Kidney (tissue), 14 donors: ENCODE data around the gene PBLD. TPM values are rescaled to one million over a fixed set of nuclear protein-coding genes. Genes with fewer than 3 reads are reported as not detected.
"Not testable (repeated sequence)": the region's sequence is repeated elsewhere in the genome, so short reads cannot be mapped to it uniquely, and the experiment has no call there.

Experiments used
- DNase-seq, 5 donors: peaks; one replicate each; pipeline ENCODE4 v3.0.0-alpha.2; 2013 to 2020
- FAIRE-seq: peaks from 2 replicates; lab custom pipeline; 2012; peaks lifted over from hg19 to GRCh38; lab: Jason Lieb, UNC
- H3K27ac ChIP-seq, 2 donors: one replicate each; pipeline ENCODE4 v1.7.0; 2013; ENCODE audit warnings: low read depth in 2 of 2, low read length in 2 of 2, inconsistent platforms in 1 of 2
- H3K27me3 ChIP-seq: one replicate; pipeline ENCODE4 v1.7.1; 2013; ENCODE audit warnings: low read length, inconsistent platforms; ENCODE audit not compliant: control insufficient read depth, insufficient read depth
- H3K36me3 ChIP-seq, 3 donors: one replicate each; pipeline versions ENCODE4 v1.7.0 to v1.7.1; 2013; ENCODE audit warnings: low read length in 3 of 3, control low read depth in 1 of 3, inconsistent platforms in 1 of 3; ENCODE audit not compliant: insufficient read depth in 3 of 3, control insufficient read depth in 2 of 3
- H3K4me1 ChIP-seq, 3 donors: one replicate each; pipeline versions ENCODE4 v1.7.0 to v1.7.1; 2013; ENCODE audit warnings: low read length in 3 of 3, inconsistent platforms in 1 of 3, low read depth in 1 of 3; ENCODE audit not compliant: control insufficient read depth in 2 of 3, insufficient read depth in 2 of 3
- H3K4me3 ChIP-seq, 3 donors: one replicate each; pipeline versions ENCODE4 v1.7.0 to v1.8.1; 2013; ENCODE audit warnings: low read length in 3 of 3, control low read depth in 1 of 3, inconsistent platforms in 1 of 3
- H3K9ac ChIP-seq, 3 donors: one replicate each; pipeline versions ENCODE4 v1.7.0 to v1.7.1; 2013; ENCODE audit warnings: low read length in 3 of 3, control low read depth in 1 of 3, inconsistent platforms in 1 of 3
- H3K9me3 ChIP-seq, 3 donors: one replicate each; pipeline versions ENCODE4 v1.7.0 to v1.7.1; 2013; ENCODE audit warnings: low read length in 3 of 3, control low read depth in 1 of 3, inconsistent platforms in 1 of 3; ENCODE audit not compliant: control insufficient read depth in 2 of 3, insufficient read depth in 1 of 3
- intact Hi-C: fragments of 100-400 bp; cut with DNase I; formaldehyde crosslinking; loops from one replicate; pipeline ENCODE4 v1.11.1; 2022
- polyA plus RNA-seq: library from polyadenylated mRNA; stranded (reverse); fragments of 350-450 nt; fragmentation: Illumina TruSeq; extraction: RNeasy Lipid Tissue Mini Kit (QIAGEN cat#74804); gene quantifications from one replicate; pipeline ENCODE4 v1.2.3, GENCODE V29; 2014; ENCODE audit warnings: low read depth, low replicate concordance; ENCODE audit not compliant: insufficient read depth
- total RNA-seq: library from RNA; stranded (reverse); fragmentation: NEBNext Ultra II Directional; extraction: Animal tissue kit (Norgen Biotek cat#: 25700); gene quantifications from one replicate; pipeline ENCODE4 v1.2.1, GENCODE V29; 2021
- TF ChIP-seq, protein P1 (sequence below): IDR thresholded peaks from 3 replicates; pipeline ENCODE4 v1.5.1; 2012; ENCODE audit warnings: mild to moderate bottlenecking, moderate library complexity, borderline replicate concordance; ENCODE audit not compliant: insufficient read depth; ENCODE audit errors: extremely low read depth
- donor health status: control.
- donor health status: control.
- donor health status: control.
- donor health status: control.
- donor health status: control.
- donor health status: DM: yes; HTN: yes; CAD: no.
- donor health status: Normal renal cell carcinoma (clear cell type).

Gene PBLD
- total and polyA plus RNA-seq, 2 donors from 2014 or later = 33.5 to 104 TPM

DNA sequence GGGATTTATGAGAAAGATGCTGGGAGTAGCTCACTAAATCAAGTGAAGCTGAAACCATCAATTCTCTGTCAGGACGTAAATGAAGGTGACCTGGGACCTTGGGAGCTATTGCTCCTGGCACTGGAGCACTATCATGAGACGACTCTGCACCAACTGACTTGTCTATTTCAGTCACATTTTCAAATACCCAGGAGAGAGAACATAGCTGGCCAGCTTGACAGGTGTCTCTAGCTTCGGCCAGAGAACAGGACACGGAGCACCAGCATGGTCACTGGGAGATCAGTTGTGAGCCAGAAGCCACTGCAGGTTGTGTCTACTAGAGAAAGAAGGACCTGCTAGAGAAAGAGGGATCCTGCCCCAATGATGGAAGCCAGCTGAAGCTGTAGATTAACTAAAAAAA is 83.4 kb downstream of the PBLD start:
- TF ChIP-seq, protein P1, sequence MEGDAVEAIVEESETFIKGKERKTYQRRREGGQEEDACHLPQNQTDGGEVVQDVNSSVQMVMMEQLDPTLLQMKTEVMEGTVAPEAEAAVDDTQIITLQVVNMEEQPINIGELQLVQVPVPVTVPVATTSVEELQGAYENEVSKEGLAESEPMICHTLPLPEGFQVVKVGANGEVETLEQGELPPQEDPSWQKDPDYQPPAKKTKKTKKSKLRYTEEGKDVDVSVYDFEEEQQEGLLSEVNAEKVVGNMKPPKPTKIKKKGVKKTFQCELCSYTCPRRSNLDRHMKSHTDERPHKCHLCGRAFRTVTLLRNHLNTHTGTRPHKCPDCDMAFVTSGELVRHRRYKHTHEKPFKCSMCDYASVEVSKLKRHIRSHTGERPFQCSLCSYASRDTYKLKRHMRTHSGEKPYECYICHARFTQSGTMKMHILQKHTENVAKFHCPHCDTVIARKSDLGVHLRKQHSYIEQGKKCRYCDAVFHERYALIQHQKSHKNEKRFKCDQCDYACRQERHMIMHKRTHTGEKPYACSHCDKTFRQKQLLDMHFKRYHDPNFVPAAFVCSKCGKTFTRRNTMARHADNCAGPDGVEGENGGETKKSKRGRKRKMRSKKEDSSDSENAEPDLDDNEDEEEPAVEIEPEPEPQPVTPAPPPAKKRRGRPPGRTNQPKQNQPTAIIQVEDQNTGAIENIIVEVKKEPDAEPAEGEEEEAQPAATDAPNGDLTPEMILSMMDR = no peak
- Histone ChIP-seq H3K36me3 (no peaks in the 10 kb centered on the region), H3K27ac (no peak overlapping the region), H3K9me3 (no peaks in the 10 kb centered on the region), H3K9ac (no peak overlapping the region), H3K4me1 (peaks cover 0 to 4% (median 0%) of the 10 kb centered on the region in 3 donors), H3K27me3 (no peaks in the 10 kb centered on the region), H3K4me3 (no peak overlapping the region)
- intact Hi-C loops = no loop called here
- FAIRE-seq (no peak), DNase-seq (no peak)

DNA sequence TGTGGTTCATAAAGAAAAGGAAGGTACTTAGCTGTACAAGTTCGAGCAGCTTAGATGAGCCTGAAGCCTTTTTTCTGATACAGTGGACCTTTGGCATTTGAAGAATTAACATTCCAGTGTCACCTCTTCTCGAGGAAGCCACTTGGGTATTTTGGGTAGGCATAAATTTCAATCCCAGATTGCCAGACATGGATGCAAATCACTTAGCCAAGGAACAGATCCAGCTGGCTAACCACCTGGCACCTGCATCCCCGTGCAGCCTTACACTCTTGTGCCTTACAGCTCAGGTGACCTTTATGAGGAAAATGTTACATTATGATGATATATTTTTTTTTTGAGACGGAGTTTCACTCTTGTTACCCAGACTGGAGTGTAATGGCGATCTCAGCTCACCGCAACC is 84.8 kb downstream of the PBLD start:
- DNase-seq = no peak
- no peaks in the 10 kb centered on the region for H3K9me3 ChIP-seq
- TF ChIP-seq, protein P1 = no peak
- H3K4me3 ChIP-seq = no peak overlapping the region
- H3K9ac ChIP-seq = no peak overlapping the region
- H3K27ac ChIP-seq = no peak overlapping the region
- H3K27me3 ChIP-seq = no peaks in the 10 kb centered on the region
- peaks cover 0 to 4% (median 0%) of the 10 kb centered on the region in 3 donors for H3K4me1 ChIP-seq
- FAIRE-seq = no peak
- H3K36me3 ChIP-seq = no peaks in the 10 kb centered on the region
- intact Hi-C loops = no loop called here

DNA sequence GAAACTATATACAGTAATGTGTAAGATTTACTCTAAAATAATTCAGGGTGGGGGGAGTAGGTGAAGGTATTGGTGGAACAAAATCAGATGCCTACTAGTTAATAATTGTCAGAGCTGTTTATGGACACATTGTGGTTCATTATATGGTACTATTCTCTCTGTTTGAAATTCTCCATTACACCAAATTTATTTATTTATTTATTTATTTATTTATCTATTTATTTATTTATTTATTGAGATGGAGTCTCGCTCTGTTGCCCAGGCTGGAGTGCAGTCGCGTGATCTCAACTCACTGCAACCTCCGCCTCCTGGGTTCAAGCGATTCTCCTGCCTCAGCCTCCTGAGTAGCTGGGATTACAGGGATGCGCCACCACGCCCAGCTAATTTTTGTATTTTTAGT is 86.3 kb downstream of the PBLD start:
- H3K36me3 ChIP-seq, intact Hi-C loops, H3K9me3 ChIP-seq, H3K9ac ChIP-seq, DNase-seq, H3K27ac ChIP-seq, H3K4me1 ChIP-seq, H3K4me3 ChIP-seq, FAIRE-seq, H3K27me3 ChIP-seq: not testable (repeated sequence)

DNA sequence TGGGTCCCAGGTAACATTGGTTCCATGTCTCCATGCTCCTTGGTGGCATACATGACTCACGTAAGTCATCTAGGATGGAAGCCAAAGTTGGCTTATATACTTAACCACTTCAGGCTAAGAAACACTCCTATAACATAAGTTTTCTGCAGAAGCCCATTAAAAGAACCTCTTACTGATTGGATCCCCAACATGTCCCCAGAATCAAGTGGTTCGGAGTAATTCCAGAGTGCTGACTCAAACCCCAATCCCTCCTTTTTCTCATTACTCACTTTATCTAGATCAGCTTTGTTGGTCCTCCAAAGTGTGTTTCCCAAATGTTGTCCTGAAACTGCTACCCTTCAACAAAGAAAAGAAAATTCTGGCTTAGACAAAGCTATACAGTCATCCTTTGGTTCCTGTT is 90.7 kb downstream of the PBLD start:
- Histone ChIP-seq H3K36me3 (no peaks in the 10 kb centered on the region), H3K4me3 (no peak overlapping the region), H3K27me3 (no peaks in the 10 kb centered on the region), H3K9ac (no peak overlapping the region), H3K4me1 (no peaks in the 10 kb centered on the region), H3K27ac (no peak overlapping the region), H3K9me3 (no peaks in the 10 kb centered on the region)
- intact Hi-C loops = no loop called here
- no peak for FAIRE-seq
- TF ChIP-seq, protein P1 = no peak
- DNase-seq = no peak
